OCI-LY7 (cell line): Measurements from ENCODE around the gene DNAJC1. TPM values are rescaled to one million over a fixed set of nuclear protein-coding genes. Genes with fewer than 3 reads are reported as not detected.

Source experiments
- BruUV-seq: library from RNA; stranded (reverse); fragments of 400-500 nt; replicated peaks from 2 replicates; lab custom pipeline; 2021; lab: Mats Ljungman, UMichigan
- CTCF ChIA-PET: fragments of 300-600 bp; sonication (Branson Sonifier 250); formaldehyde crosslinking; loops from one replicate; lab custom pipeline; 2022; ENCODE audit warnings: antibody characterized with exemption; ENCODE audit not compliant: unreplicated experiment; lab: Charles Lee
- POLR2A ChIA-PET: fragments of 300-600 bp; sonication (Branson Sonifier 250); formaldehyde crosslinking; loops from one replicate; lab custom pipeline; 2022; ENCODE audit warnings: antibody characterized with exemption; lab: Charles Lee
- DNase-seq: peaks from one replicate; pipeline ENCODE4 v3.0.0-alpha.2; 2015; ENCODE audit warnings: low spot score
- H2AFZ ChIP-seq: fragments of 200-600 bp; sonication (generic), shearing (Covaris generic); 2 replicates; pipeline ENCODE4 v1.6.1; 2014; ENCODE audit warnings: mild to moderate bottlenecking, antibody characterized with exemption, low read length, moderate library complexity
- H3K27ac ChIP-seq: fragments of 200-600 bp; sonication (generic); 2 replicates; pipeline ENCODE4 v1.5.1; 2014; ENCODE audit warnings: mixed run types, low read depth, mild to moderate bottlenecking, moderate library complexity, low read length, inconsistent platforms; ENCODE audit not compliant: poor library complexity, severe bottlenecking
- H3K36me3 ChIP-seq: fragments of 200-600 bp; sonication (generic); 2 replicates; pipeline ENCODE4 v1.6.1; 2014; ENCODE audit warnings: mild to moderate bottlenecking, antibody characterized with exemption, low read length, moderate library complexity, mixed read lengths; ENCODE audit not compliant: insufficient read depth
- H3K4me1 ChIP-seq: fragments of 200-600 bp; sonication (generic); 2 replicates; pipeline ENCODE4 v1.5.1; 2014; ENCODE audit warnings: mild to moderate bottlenecking, low read length; ENCODE audit not compliant: insufficient read depth, poor library complexity, severe bottlenecking
- H3K4me2 ChIP-seq: fragments of 200-600 bp; sonication (generic); 2 replicates; pipeline ENCODE4 v1.6.1; 2014; ENCODE audit warnings: mild to moderate bottlenecking, low read length
- H3K4me3 ChIP-seq: fragments of 200-600 bp; sonication (generic); 2 replicates; pipeline ENCODE4 v1.5.1; 2014; ENCODE audit warnings: mild to moderate bottlenecking, low read depth, low read length; ENCODE audit not compliant: poor library complexity, severe bottlenecking
- H3K79me2 ChIP-seq: fragments of 200-600 bp; sonication (generic); 2 replicates; pipeline ENCODE4 v1.6.1; 2016; ENCODE audit warnings: low read depth, mild to moderate bottlenecking, low read length, moderate library complexity, mixed read lengths; ENCODE audit not compliant: insufficient read depth
- H3K9me2 ChIP-seq: fragments of 200-600 bp; sonication (generic); 2 replicates; pipeline ENCODE4 v1.6.1; 2016; ENCODE audit warnings: mild to moderate bottlenecking, low read length, mixed read lengths; ENCODE audit not compliant: insufficient read depth
- H3K9me3 ChIP-seq: fragments of 200-600 bp; sonication (generic); 2 replicates; pipeline ENCODE4 v1.6.1; 2014; ENCODE audit warnings: mild to moderate bottlenecking, mixed run types, low read length, mixed read lengths
- H4K20me1 ChIP-seq: fragments of 200-600 bp; sonication (generic); 2 replicates; pipeline ENCODE4 v1.6.1; 2014; ENCODE audit warnings: mild to moderate bottlenecking, antibody characterized with exemption, low read length, moderate library complexity, mixed read lengths; ENCODE audit not compliant: insufficient read depth
- CTCF ChIP-seq: fragments of 200-600 bp; sonication (generic); conservative IDR thresholded peaks from 2 replicates; pipeline ENCODE4 v1.5.1; 2014; ENCODE audit warnings: mild to moderate bottlenecking, antibody characterized with exemption, low read length, moderate library complexity, mixed read lengths
- EZH2phosphoT487 ChIP-seq: fragments of 200-600 bp; sonication (generic); IDR thresholded peaks from 2 replicates; pipeline ENCODE4 v1.6.1; 2018; ENCODE audit warnings: low read depth, borderline replicate concordance, mild to moderate bottlenecking, mixed run types, antibody characterized with exemption, low read length, moderate library complexity, mixed read lengths
- intact Hi-C: fragments of 100-400 bp; cut with micrococcal nuclease; formaldehyde crosslinking; loops from one replicate; pipeline ENCODE4 v1.10.0; 2022; ENCODE audit not compliant: unreplicated experiment
- total RNA-seq, 2 experiments: library from RNA; depleted of rRNA in 1 of 2; stranded (reverse); fragments of >200 nt in 1 of 2; shearing (Covaris generic) in 1 of 2; gene quantifications; 2 replicates each; pipeline ENCODE4 v1.2.3, GENCODE V29; 2014 to 2022

DNAJC1 gene
- total RNA-seq, 2 experiments from 2014 or later: 7.1 to 16.9 TPM

DNA sequence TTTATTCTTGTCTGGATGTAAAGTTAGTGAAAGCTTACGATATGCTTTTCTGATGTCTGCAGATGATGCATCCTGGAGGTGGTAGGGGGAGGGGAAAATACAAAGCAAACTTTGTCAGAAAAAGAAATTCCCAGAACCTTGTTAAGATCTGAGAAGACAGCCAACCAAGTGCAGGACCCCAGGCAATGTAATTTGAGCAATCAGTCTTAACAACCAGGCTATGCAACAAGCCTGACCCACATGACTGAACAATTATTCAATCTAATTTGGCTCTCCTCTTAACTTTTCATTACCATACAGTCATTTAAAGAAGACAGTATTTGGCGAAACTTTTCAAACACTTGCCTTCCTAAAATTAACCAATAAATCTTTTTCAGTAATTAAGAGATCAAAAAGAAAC is 74.5 kb downstream of the DNAJC1 start:
- no peaks in the 10 kb centered on the region for H3K9me3 ChIP-seq
- H4K20me1 ChIP-seq: no peaks in the 10 kb centered on the region; the same call in 1 of the 2 replicates
- POLR2A ChIA-PET: no interaction called here
- TF ChIP-seq EZH2phosphoT487 (no peak), CTCF (no peak)
- CTCF ChIA-PET: no interaction called here
- no peak for DNase-seq
- no peak overlapping the region for H3K27ac ChIP-seq
- H3K4me3 ChIP-seq: no peak overlapping the region
- H3K9me2 ChIP-seq: no peaks in the 10 kb centered on the region
- no TSS peak for BruUV-seq
- no peak overlapping the region for H3K4me2 ChIP-seq
- intact Hi-C loops: no loop called here
- H3K79me2 ChIP-seq: no peaks in the 10 kb centered on the region
- no peak overlapping the region for H2AFZ ChIP-seq
- no peaks in the 10 kb centered on the region for H3K36me3 ChIP-seq
- no peaks in the 10 kb centered on the region for H3K4me1 ChIP-seq

- ChIA-PET CTCF (no interaction called here), POLR2A (no interaction called here)
- intact Hi-C loops: no loop called here
Observed at GRCh38 chr10:21927631-21928353, 75.7 kb downstream of the DNAJC1 start.

More at GRCh38 chr10:21927631-21928353, 75.7 kb downstream of the DNAJC1 start:
- no peak for DNase-seq
- Histone ChIP-seq H3K4me2 (no peak overlapping the region), H3K9me2 (no peaks in the 10 kb centered on the region), H3K27ac (no peak overlapping the region), H3K79me2 (no peaks in the 10 kb centered on the region), H3K4me3 (no peak overlapping the region), H3K36me3 (no peaks in the 10 kb centered on the region), H3K4me1 (no peaks in the 10 kb centered on the region), H2AFZ (no peak overlapping the region), H3K9me3 (no peaks in the 10 kb centered on the region), H4K20me1 (no peaks in the 10 kb centered on the region; the same call in 1 of the 2 replicates)
- no peak for TF ChIP-seq CTCF
- no peak for TF ChIP-seq EZH2phosphoT487
- BruUV-seq: no TSS peak
